Measurements from ENCODE around the gene CELF1. TPM values are rescaled to one million over a fixed set of nuclear protein-coding genes. Genes with fewer than 3 reads are reported as not detected.

The CELF1 gene
- total RNA-seq, 1 donor from 2014 or later = 88.6 TPM

- H3K27me3 ChIP-seq (ENCODE audit: low read depth) = peaks cover 59% of the 10 kb centered on the region
- peaks cover 38% of the 10 kb centered on the region for H3K4me1 ChIP-seq
- H3K9me3 ChIP-seq (replicated peaks) = no peaks in the 10 kb centered on the region
- DNase-seq = no peak
- intact Hi-C loops (cut with micrococcal nuclease) = no loop called here
- peak overlapping the region; percentile 16 for H3K27ac ChIP-seq (replicated peaks)
- H3K4me3 ChIP-seq = peak overlapping the region; percentile 58
- TF ChIP-seq CTCF (IDR thresholded peaks at IDR 0.05; ENCODE audit: borderline replicate concordance) = no peak
- peaks cover 7% of the 10 kb centered on the region for H3K36me3 ChIP-seq
These were observed 36.6 kb upstream of the CELF1 start for GRCh38 chr11:47589584-47589976.

- peaks cover 54% of the 10 kb centered on the region for H3K27me3 ChIP-seq (ENCODE audit: low read depth)
- peaks cover 12% of the 10 kb centered on the region for H3K36me3 ChIP-seq
- no peak for DNase-seq
- peak overlapping the region; percentile 16 for H3K27ac ChIP-seq (replicated peaks)
- intact Hi-C loops (cut with micrococcal nuclease) = no loop called here
- no peak for TF ChIP-seq CTCF (IDR thresholded peaks at IDR 0.05; ENCODE audit: borderline replicate concordance)
- peaks cover 33% of the 10 kb centered on the region for H3K4me1 ChIP-seq
- no peaks in the 10 kb centered on the region for H3K9me3 ChIP-seq (replicated peaks)
- H3K4me3 ChIP-seq = peak overlapping the region; percentile 58
These were observed 36.2 kb upstream of the CELF1 start for GRCh38 chr11:47589118-47589517.

- H3K27ac ChIP-seq (replicated peaks) = peak overlapping the region; percentile 12
- peak; percentile 51 for DNase-seq
- peaks cover 25% of the 10 kb centered on the region for H3K36me3 ChIP-seq
These were observed 34.9 kb upstream of the CELF1 start for GRCh38 chr11:47587723-47588326.

GRCh38 chr11:47587039-47587716 lies 34.2 kb upstream of the CELF1 start:
- TF ChIP-seq CTCF (IDR thresholded peaks at IDR 0.05; ENCODE audit: borderline replicate concordance) = no peak
- H3K27me3 ChIP-seq (ENCODE audit: low read depth) = peaks cover 35% of the 10 kb centered on the region
- DNase-seq = no peak
- H3K9me3 ChIP-seq (replicated peaks) = no peaks in the 10 kb centered on the region
- H3K27ac ChIP-seq (replicated peaks) = peak overlapping the region; percentile 12
- intact Hi-C loops (cut with micrococcal nuclease) = no loop called here
- peaks cover 31% of the 10 kb centered on the region for H3K36me3 ChIP-seq
- H3K4me3 ChIP-seq = no peak overlapping the region
- H3K4me1 ChIP-seq = peaks cover 26% of the 10 kb centered on the region

More at GRCh38 chr11:47587723-47588326, 34.9 kb upstream of the CELF1 start:
- no peak for TF ChIP-seq CTCF (IDR thresholded peaks at IDR 0.05; ENCODE audit: borderline replicate concordance)
- Histone ChIP-seq H3K27me3 (ENCODE audit: low read depth) (peaks cover 41% of the 10 kb centered on the region), H3K4me3 (no peak overlapping the region), H3K4me1 (peaks cover 26% of the 10 kb centered on the region), H3K9me3 (replicated peaks) (no peaks in the 10 kb centered on the region)
- intact Hi-C loops (cut with micrococcal nuclease) = no loop called here

GRCh38 chr11:47586098-47586855 lies 33.3 kb upstream of the CELF1 start, which contains the start of gene FAM180B:
FAM180B (plus strand) TSS chr11:47586678; CDS start chr11:47586769, 91 bp downstream.
- TF ChIP-seq CTCF (IDR thresholded peaks at IDR 0.05; ENCODE audit: borderline replicate concordance) = no peak
- no peaks in the 10 kb centered on the region for H3K9me3 ChIP-seq (replicated peaks)
- no peak within 1 kb of the TSS for H3K4me3 ChIP-seq
- peak; percentile 32 for DNase-seq
- peaks cover 26% of the 10 kb centered on the region for H3K27me3 ChIP-seq (ENCODE audit: low read depth)
- peaks cover 40% of the 10 kb centered on the region for H3K36me3 ChIP-seq
- peaks cover 26% of the 10 kb centered on the region for H3K4me1 ChIP-seq
- peak within 1 kb of the TSS; percentile 12 for H3K27ac ChIP-seq (replicated peaks)
- intact Hi-C loops (cut with micrococcal nuclease) = no loop called here
